Left renal cortex interstitium (tissue), 4 donors: Measurements from ENCODE around the gene UBE2QL1. TPM values are rescaled to one million over a fixed set of nuclear protein-coding genes. Genes with fewer than 3 reads are reported as not detected.

Experiments used
- DNase-seq, 4 donors: peaks; one replicate each; pipeline ENCODE4 v3.0.0-alpha.2; 2013; ENCODE audit warnings: low read depth in 4 of 4, low spot score in 2 of 4, missing footprints in 1 of 4
- polyA plus RNA-seq, 4 donors: library from polyadenylated mRNA; unstranded; fragments of 120-200 nt; gene quantifications; one replicate each; pipeline ENCODE4 v1.2.1, GENCODE V29; 2013; ENCODE audit not compliant: insufficient read length in 4 of 4

UBE2QL1 gene
- polyA plus RNA-seq, 4 donors: 0.82 to 1.6 (median 1.2) TPM

- no peak for DNase-seq
Measured at GRCh38 chr5:6424700-6425099, 24.0 kb upstream of the UBE2QL1 start.

DNA sequence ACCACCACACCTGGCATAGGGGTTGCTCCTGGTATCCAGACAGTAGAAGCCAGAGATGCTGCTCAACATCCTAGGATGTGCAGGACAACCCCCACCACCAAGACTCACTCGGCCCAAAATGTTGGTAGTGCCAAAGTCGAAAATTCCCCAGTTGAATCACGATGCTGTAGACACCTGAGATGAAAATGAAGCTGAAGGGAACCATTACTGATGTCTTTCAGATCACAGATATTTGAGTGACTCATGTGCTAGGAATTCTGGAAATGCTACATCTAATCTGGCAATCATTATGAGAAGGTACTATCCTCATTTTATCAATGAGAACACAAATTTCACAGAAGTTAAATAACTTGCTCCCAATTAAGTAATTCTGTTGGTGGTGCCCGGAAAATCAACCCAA lies 21.0 kb upstream of the UBE2QL1 start:
- DNase-seq: no peak

DNA sequence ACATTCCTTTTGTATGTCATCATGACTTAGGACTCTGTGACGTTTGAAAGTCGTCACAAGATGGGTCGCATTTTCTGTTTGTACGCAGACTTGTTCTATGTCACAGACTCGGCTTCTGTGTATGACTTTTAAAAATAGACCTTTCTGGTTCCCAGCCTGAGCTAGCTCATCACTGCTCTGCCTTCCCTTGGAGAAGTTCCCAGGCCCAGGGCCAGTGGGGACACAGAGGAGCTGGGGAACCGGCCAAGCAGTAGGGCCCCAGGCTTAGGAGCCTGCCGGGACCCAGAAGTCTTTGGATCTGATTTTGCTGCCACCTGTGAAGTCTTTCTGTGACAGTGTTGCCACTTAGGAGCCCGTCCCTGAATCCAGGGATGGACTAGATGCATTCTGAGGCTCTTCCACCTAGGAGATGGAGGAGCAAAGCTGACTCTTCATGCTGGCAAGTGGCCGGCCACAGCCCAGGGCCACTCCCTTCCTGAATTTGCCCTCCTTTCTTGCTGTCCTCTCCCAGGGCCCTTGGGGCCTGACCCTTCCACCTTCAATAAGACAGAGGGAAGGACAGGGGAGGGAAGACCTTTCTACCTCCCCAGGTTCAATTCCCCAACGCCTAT lies 18.1 kb upstream of the UBE2QL1 start:
- DNase-seq: no peak

DNA sequence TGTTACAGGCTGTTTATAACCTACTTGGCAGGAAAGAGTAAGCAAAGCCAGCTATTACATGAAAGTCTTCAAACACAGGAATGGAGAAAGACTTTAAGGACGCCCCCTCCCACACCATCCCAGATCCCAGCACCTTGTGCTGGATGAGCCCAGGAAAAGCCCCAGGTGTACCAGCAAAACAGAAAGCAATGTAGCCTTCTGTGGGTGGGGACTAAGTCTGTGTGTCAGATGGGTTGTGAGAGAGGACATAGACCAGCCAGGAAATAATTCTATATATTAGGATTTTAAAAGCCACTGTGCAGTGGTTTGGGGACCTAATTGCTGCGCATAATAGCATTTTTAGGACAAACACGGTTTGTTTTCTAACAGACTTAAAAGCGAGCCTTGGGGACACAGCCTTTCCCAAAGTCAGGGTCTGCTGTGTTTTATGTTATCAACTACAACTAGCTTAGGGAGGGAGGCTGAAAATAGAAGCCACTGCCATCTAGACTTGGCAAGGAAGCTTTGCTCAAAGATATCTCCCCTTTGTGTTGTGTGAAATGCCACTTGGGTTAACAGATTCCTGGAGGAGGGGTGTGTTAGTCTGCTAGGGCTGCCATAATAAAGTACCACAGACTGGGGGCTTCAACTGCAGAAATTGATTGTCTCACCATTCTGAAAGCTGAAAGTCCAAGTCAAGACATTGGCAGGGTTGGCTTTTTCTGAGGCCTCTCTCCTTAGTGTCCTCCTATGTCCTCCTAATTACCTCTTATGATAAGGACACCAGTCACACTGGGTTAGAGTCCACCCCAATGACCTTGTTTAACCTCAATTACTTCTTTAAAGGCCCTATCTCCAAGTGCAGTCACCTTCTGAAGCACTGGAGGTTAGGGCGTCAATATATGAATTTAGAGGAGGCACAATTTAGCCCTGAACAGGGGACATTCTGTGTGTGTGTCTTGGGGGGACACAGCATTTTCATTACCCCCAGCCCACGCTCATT lies 17.2 kb upstream of the UBE2QL1 start:
- DNase-seq: no peak

- no peak for DNase-seq
Measured at GRCh38 chr5:6432206-6432605, 16.5 kb upstream of the UBE2QL1 start.

GRCh38 chr5:6434731-6435130 lies 13.9 kb upstream of the UBE2QL1 start:
- no peak for DNase-seq

DNA sequence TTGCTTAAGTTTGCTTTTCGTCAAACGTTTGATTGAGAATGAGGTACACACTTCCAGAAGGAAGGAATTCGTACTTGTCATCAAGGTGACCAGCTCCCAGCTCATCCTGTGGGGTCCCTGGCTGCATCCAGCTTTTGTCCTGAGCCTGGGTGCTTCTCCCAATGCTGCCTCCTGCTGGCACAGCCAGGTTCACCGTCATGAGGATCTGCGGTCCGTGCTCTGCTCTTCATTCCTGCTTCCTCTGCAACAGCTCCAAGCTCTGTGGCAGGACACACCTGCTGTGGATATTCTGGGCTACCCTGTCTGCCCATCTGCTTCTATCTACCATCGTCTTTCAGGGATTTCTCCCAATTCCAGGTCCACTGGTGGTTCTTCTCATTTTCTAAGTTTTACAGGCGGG lies 13.3 kb upstream of the UBE2QL1 start:
- no peak for DNase-seq

DNA sequence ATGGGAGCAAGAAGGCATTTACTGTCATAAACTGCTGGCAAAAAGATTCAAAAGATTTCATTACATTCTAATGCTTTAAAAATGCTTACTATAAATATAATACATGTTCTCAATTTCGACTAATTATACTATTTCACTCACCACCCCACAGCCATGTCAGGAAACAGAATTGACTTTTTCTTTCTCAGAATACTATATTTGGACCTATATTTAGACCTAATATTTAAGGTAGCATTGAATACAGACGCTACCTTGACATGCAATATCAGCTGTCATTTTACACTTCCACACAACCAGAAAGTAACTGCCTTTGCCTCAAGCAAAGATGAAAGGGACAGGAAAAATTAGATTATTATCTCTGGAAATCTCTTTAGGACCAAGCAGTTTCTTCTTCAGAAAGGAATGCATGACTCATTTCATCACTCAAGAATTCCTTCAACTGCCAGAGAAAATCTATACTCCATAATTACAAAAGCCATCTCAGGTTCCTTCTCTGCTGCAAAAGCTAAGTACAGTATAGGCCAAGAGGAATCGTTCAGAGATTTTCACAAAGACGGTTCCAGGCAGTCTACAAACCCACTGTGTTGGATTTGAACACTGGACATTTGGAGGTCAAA lies 11.8 kb upstream of the UBE2QL1 start:
- DNase-seq: no peak

GRCh38 chr5:6439588-6440550 lies 8.8 kb upstream of the UBE2QL1 start:
- no peak for DNase-seq

- DNase-seq: no peak
Measured at GRCh38 chr5:6442333-6442732, 6.3 kb upstream of the UBE2QL1 start.

- DNase-seq: no peak
Measured at GRCh38 chr5:6443326-6443725, 5.3 kb upstream of the UBE2QL1 start.

GRCh38 chr5:6446042-6446441 lies 2.6 kb upstream of the UBE2QL1 start:
- no peak for DNase-seq

GRCh38 chr5:6446626-6447309 lies 1.9 kb upstream of the UBE2QL1 start:
- no peak for DNase-seq

- DNase-seq: no peak
Measured at GRCh38 chr5:6447384-6448140, 1.1 kb upstream of the UBE2QL1 start.

GRCh38 chr5:6448141-6448491 lies 543 bp upstream of the UBE2QL1 start:
- DNase-seq: no peak

GRCh38 chr5:6449465-6450158 lies 953 bp downstream of the UBE2QL1 start:
- DNase-seq: no peak

DNA sequence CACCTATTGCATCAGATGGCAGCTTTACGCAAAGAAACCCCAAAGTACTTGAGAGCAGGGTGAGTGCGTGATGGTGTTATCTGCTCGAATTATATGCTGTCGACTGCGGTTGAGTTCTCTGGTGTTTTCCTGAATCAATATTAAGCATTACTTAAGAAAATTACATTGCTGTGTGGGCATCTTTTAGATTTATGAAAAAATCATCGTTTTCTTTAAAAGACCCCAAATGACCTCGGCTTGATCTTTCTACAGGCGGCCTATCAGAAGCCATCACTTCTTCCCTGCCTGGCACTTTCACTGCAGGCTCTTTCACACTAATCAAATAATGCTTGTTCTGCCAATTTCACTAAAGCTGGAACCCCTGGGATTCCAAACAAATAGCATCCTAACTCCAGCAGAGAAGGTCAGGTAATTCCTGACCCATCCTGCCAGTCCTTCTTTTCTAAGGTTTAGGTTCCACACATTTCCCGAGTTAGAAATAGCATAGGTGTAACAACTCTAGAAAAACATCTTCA lies 1.7 kb downstream of the UBE2QL1 start:
- no peak for DNase-seq
